BJ (cell line): Measurements from ENCODE around the gene URGCP. TPM values are rescaled to one million over a fixed set of nuclear protein-coding genes. Genes with fewer than 3 reads are reported as not detected.

Experiments used
- CTCF ChIA-PET: fragments of 350-600 bp; formaldehyde crosslinking; extraction: SDS; loops from one replicate; lab custom pipeline; 2021; ENCODE audit warnings: antibody characterized with exemption, inconsistent platforms; lab: Yijun Ruan, JAX
- POLR2A ChIA-PET: fragments of 300-600 bp; sonication (Branson Sonifier 250); formaldehyde crosslinking; extraction: SDS; loops from one replicate; lab custom pipeline; 2021; ENCODE audit warnings: antibody characterized with exemption; lab: Charles Lee
- DNase-seq: peaks from one replicate; pipeline ENCODE4 v3.0.0-alpha.2; 2011; ENCODE audit warnings: low read depth
- H3K27me3 ChIP-seq: 2 replicates; pipeline ENCODE4 v1.6.0; 2011; ENCODE audit warnings: low read length; ENCODE audit not compliant: control insufficient read depth, insufficient read depth
- H3K36me3 ChIP-seq: 2 replicates; pipeline ENCODE4 v1.5.1; 2011; ENCODE audit warnings: low read length; ENCODE audit not compliant: control insufficient read depth, insufficient read depth
- H3K4me3 ChIP-seq: 2 replicates; pipeline ENCODE4 v1.5.1; 2011; ENCODE audit warnings: low read depth, mild to moderate bottlenecking, control low read depth, low read length
- polyA minus RNA-seq: library from RNA; depleted of rRNA, polyadenylated mRNA; stranded (reverse); fragments of >200 nt; gene quantifications from 2 replicates; pipeline ENCODE4 v1.2.3, GENCODE V29; 2011; rRNA and poly(A)+ RNA removed
- polyA plus RNA-seq: library from polyadenylated mRNA; depleted of rRNA; stranded (reverse); fragments of >200 nt; gene quantifications from 2 replicates; pipeline ENCODE4 v1.2.3, GENCODE V29; 2011; rRNA removed
- TF ChIP-seq, protein P1 (sequence below): IDR thresholded peaks from 2 replicates; pipeline ENCODE4 v1.5.1; 2011; ENCODE audit warnings: low read depth, mild to moderate bottlenecking, control low read depth, inconsistent platforms, low read length, moderate library complexity; ENCODE audit not compliant: insufficient read depth

URGCP gene
- polyA plus RNA-seq (34.3 and 41.6 TPM in 2 replicates), polyA minus RNA-seq (20.9 and 36.3 TPM in 2 replicates)

DNA sequence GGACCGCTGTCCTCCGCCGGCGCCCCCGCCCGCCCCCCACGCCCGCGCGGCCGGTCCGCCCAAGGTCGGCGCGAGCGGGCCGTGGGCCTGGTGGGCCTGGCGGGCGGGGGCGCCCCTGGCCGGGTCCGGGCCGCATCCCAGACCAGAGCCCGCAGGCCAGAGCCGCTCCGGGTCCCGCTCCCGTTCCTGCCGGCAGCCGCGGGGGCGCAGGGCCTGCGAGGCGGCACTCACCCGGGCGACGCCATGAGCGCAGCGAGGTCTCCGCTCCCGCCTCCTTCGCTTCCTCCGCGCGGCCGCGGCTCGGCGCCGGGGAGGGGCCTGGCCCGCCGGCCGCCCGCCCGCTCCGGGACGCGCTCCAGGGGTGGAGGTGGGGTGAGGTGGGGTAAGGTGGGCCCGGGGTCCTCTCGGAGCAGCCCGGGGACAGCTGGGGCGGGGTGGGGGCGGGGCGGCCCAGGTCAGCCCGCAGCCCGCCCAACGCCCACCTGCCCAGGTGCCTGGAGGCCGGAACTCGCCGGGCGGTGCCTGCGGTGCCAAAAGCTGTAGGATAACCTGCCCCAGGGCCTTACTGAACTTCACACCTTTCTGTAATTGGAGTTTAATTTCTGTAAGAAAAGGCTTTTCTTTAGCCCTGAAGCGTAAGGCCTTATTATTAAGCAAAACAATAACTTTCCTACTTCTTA, at the start of gene URGCP:
Gene URGCP, minus strand, starts transcription at position 266 of the 680 bp plus-strand sequence. Its CDS starts 21 bp downstream, at position 245.
- TF ChIP-seq, protein P1, sequence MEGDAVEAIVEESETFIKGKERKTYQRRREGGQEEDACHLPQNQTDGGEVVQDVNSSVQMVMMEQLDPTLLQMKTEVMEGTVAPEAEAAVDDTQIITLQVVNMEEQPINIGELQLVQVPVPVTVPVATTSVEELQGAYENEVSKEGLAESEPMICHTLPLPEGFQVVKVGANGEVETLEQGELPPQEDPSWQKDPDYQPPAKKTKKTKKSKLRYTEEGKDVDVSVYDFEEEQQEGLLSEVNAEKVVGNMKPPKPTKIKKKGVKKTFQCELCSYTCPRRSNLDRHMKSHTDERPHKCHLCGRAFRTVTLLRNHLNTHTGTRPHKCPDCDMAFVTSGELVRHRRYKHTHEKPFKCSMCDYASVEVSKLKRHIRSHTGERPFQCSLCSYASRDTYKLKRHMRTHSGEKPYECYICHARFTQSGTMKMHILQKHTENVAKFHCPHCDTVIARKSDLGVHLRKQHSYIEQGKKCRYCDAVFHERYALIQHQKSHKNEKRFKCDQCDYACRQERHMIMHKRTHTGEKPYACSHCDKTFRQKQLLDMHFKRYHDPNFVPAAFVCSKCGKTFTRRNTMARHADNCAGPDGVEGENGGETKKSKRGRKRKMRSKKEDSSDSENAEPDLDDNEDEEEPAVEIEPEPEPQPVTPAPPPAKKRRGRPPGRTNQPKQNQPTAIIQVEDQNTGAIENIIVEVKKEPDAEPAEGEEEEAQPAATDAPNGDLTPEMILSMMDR = no peak
- Histone ChIP-seq H3K27me3 (no peaks in the 10 kb centered on the region), H3K36me3 (peaks cover 1% of the 10 kb centered on the region), H3K4me3 (peak within 1 kb of the TSS; percentile 75)
- DNase-seq = no peak
- CTCF ChIA-PET = interaction anchor here (1.2 kb wide), 1 partner anchor 20 kb away, joined by 4 read pairs; the partner anchor contains the start of gene UBE2D4
- POLR2A ChIA-PET = no interaction called here

DNA sequence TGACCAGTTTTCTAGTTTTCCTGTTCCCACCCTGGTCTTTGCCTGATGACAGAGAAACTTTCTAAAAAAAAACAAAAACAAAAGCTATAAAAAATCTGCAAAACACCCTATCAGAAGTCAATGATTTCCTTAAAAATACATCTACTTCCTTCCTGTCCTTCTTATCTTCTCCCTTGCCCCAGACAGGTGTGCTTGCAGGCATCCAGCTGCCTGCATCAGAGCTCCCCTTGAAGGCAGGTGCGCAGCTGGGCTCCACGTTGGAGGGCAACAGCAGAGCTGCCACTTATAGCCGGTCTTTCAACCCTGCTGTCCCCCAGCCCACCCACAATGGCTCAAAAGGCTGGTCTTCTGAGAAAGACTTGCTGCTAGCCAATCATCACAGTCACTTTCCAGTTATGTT, 49.6 kb upstream of the URGCP start:
- TF ChIP-seq, protein P1 = no peak
- H3K4me3 ChIP-seq = no peak overlapping the region
- no peak for DNase-seq
- ChIA-PET POLR2A (no interaction called here), CTCF (interaction anchor here (1.6 kb wide), 1 partner anchor 374 kb away, joined by 6 read pairs; the partner anchor contains the start of gene STK17A)
- H3K27me3 ChIP-seq = no peaks in the 10 kb centered on the region
- H3K36me3 ChIP-seq = peaks cover 3% of the 10 kb centered on the region; the same call in 1 of the 2 replicates

GRCh38 chr7:43954524-43955228, 48.3 kb upstream of the URGCP start:
- no peaks in the 10 kb centered on the region for H3K27me3 ChIP-seq
- DNase-seq = peak; percentile 10
- no peak overlapping the region for H3K4me3 ChIP-seq
- H3K36me3 ChIP-seq = peaks cover 4% of the 10 kb centered on the region
- ChIA-PET POLR2A (no interaction called here), CTCF (interaction anchor here (0.6 to 1.6 kb wide), 5 partner anchors 10 to 372 kb away, joined by 3 to 6 read pairs (median 4); partner anchors contain the start of gene STK17A)
- TF ChIP-seq, protein P1 = peak; percentile 61

DNA sequence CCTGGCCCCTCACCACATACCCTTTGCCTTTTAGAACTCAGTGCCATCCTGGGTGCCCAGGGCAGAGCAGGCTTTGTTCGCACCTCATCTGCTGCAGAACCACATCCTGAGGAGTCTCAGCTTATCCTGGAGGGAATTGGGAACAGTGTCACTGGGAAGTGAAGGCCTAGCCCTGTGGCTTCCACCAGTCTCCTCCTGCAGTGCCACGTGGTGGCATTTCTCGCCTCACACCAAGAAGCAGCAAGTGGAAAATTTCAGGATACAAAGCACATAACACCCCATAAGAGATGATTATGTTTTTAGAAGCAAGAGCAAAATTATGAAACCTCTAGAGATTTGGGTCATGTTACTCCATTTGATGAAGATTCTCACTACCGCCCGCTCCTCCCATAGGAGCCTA, 46.7 kb upstream of the URGCP start:
- Histone ChIP-seq H3K36me3 (peaks cover 3% of the 10 kb centered on the region), H3K27me3 (no peaks in the 10 kb centered on the region), H3K4me3 (no peak overlapping the region)
- POLR2A ChIA-PET = no interaction called here
- no peak for DNase-seq
- CTCF ChIA-PET = interaction anchor here (1.4 kb wide), 1 partner anchor 9 kb away, joined by 4 read pairs; no protein-coding TSS in a partner anchor
- TF ChIP-seq, protein P1 = no peak

GRCh38 chr7:43952028-43952427, 45.6 kb upstream of the URGCP start:
- POLR2A ChIA-PET = no interaction called here
- Histone ChIP-seq H3K4me3 (no peak overlapping the region), H3K27me3 (no peaks in the 10 kb centered on the region), H3K36me3 (peaks cover 3% of the 10 kb centered on the region)
- CTCF ChIA-PET = no interaction called here
- TF ChIP-seq, protein P1 = no peak
- DNase-seq = no peak
